WTC11 (cell line): Measurements from ENCODE around the gene STUB1. TPM values are rescaled to one million over a fixed set of nuclear protein-coding genes. Genes with fewer than 3 reads are reported as not detected.

Source experiments
- ATAC-seq: fragments of 200-7000 bp; cut with Tn5 transposase; 2 replicates; pipeline ENCODE4 v1.10.0; 2021; ENCODE audit warnings: mild to moderate bottlenecking, moderate library complexity
- CTCF ChIA-PET: fragments of 300-600 bp; sonication (Branson Sonifier 250); formaldehyde crosslinking; loops from one replicate; lab custom pipeline; 2021; ENCODE audit warnings: antibody characterized with exemption; lab: Charles Lee
- POLR2A ChIA-PET: fragments of 350-600 bp; sonication (Branson Sonifier 250); formaldehyde crosslinking; loops from one replicate; lab custom pipeline; 2021; ENCODE audit warnings: antibody characterized with exemption; lab: Charles Lee
- DNase-seq: peaks from one replicate; pipeline ENCODE4 v3.0.0; 2021; ENCODE audit warnings: low spot score
- H3K27ac Mint-ChIP-seq: 2 replicates; pipeline ENCODE4 v1.8.0; 2021; ENCODE audit warnings: mixed read lengths
- H3K27me3 Mint-ChIP-seq: 2 replicates; pipeline ENCODE4 v1.8.0; 2021; ENCODE audit warnings: low read depth, mild to moderate bottlenecking, moderate library complexity, mixed read lengths
- H3K36me3 Mint-ChIP-seq: 2 replicates; pipeline ENCODE4 v1.8.0; 2021; ENCODE audit warnings: mixed read lengths
- H3K4me1 Mint-ChIP-seq: 2 replicates; pipeline ENCODE4 v1.8.0; 2022; ENCODE audit warnings: mixed read lengths
- H3K4me3 Mint-ChIP-seq: 2 replicates; pipeline ENCODE4 v1.8.0; 2021; ENCODE audit warnings: mild to moderate bottlenecking, moderate library complexity, mixed read lengths
- H3K9me3 Mint-ChIP-seq: 2 replicates; pipeline ENCODE4 v1.8.0; 2021; ENCODE audit warnings: mixed read lengths
- ARID4B ChIP-seq: sonication (generic); formaldehyde crosslinking; IDR thresholded peaks from 2 replicates; pipeline ENCODE4 v1.8.0; 2023; ENCODE audit warnings: missing genetic modification reagents, mild to moderate bottlenecking, borderline replicate concordance
- CREB1 ChIP-seq: sonication (generic); formaldehyde crosslinking; IDR thresholded peaks from 2 replicates; pipeline ENCODE4 v1.8.0; 2023; ENCODE audit warnings: mild to moderate bottlenecking, missing genetic modification reagents
- ELF4 ChIP-seq: sonication (generic); formaldehyde crosslinking; IDR thresholded peaks from 2 replicates; pipeline ENCODE4 v1.8.1; 2022; ENCODE audit warnings: low read depth, mild to moderate bottlenecking, moderate library complexity, missing genetic modification reagents
- EMX1 ChIP-seq: fragments of 250-450 bp; sonication (Bioruptor Pico); IDR thresholded peaks from 2 replicates; pipeline ENCODE4 v1.8.0; 2021; ENCODE audit warnings: mild to moderate bottlenecking
- ETV6 ChIP-seq: sonication (generic); formaldehyde crosslinking; IDR thresholded peaks from 2 replicates; pipeline ENCODE4 v1.8.1; 2022; ENCODE audit warnings: mild to moderate bottlenecking, missing genetic modification reagents
- GRHL2 ChIP-seq: fragments of 250-450 bp; sonication (Bioruptor Pico); IDR thresholded peaks from 2 replicates; pipeline ENCODE4 v1.8.0; 2022; ENCODE audit warnings: mild to moderate bottlenecking, moderate library complexity; ENCODE audit not compliant: insufficient replicate concordance, severe bottlenecking
- HMGA2 ChIP-seq: fragments of 250-450 bp; sonication (Bioruptor Pico); IDR thresholded peaks from 2 replicates; pipeline ENCODE4 v1.4.0; 2021; ENCODE audit warnings: mild to moderate bottlenecking, moderate library complexity
- IRF2 ChIP-seq: sonication (generic); formaldehyde crosslinking; IDR thresholded peaks from 2 replicates; pipeline ENCODE4 v1.8.0; 2022; ENCODE audit warnings: low read depth, missing genetic modification reagents, borderline replicate concordance
- KAT7 ChIP-seq: sonication (generic); formaldehyde crosslinking; IDR thresholded peaks from 2 replicates; pipeline ENCODE4 v1.8.1; 2023; ENCODE audit warnings: missing genetic modification reagents, mild to moderate bottlenecking, borderline replicate concordance
- RORB ChIP-seq: fragments of 250-450 bp; sonication (Bioruptor Pico); IDR thresholded peaks from 2 replicates; pipeline ENCODE4 v1.9.0; 2021; ENCODE audit warnings: mild to moderate bottlenecking
- TEAD4 ChIP-seq: sonication (generic); formaldehyde crosslinking; IDR thresholded peaks from 2 replicates; pipeline ENCODE4 v1.8.0; 2022; ENCODE audit warnings: mild to moderate bottlenecking, missing genetic modification reagents
- ZNF317 ChIP-seq: sonication (generic); formaldehyde crosslinking; IDR thresholded peaks from 2 replicates; pipeline ENCODE4 v1.8.1; 2023; ENCODE audit warnings: low read depth, mild to moderate bottlenecking, moderate library complexity, missing genetic modification reagents, borderline replicate concordance
- ZNF396 ChIP-seq: fragments of 250-450 bp; sonication (Bioruptor Pico); IDR thresholded peaks from 2 replicates; pipeline ENCODE4 v1.8.0; 2021; ENCODE audit warnings: mild to moderate bottlenecking, moderate library complexity, borderline replicate concordance
- ZNF423 ChIP-seq: fragments of 250-450 bp; sonication (Bioruptor Pico); IDR thresholded peaks from 2 replicates; pipeline ENCODE4 v2.1.2; 2022; ENCODE audit warnings: mild to moderate bottlenecking, moderate library complexity
- ZNF671 ChIP-seq: fragments of 250-450 bp; sonication (Bioruptor Pico); IDR thresholded peaks from 2 replicates; pipeline ENCODE4 v1.8.0; 2021; ENCODE audit warnings: mild to moderate bottlenecking
- total RNA-seq: library from RNA; stranded (reverse); gene quantifications from 3 replicates; pipeline ENCODE4 v1.2.3, GENCODE V29; 2021
- TF ChIP-seq, protein P1 (sequence below): sonication (generic); formaldehyde crosslinking; IDR thresholded peaks from 2 replicates; pipeline ENCODE4 v1.8.0; 2022; ENCODE audit warnings: mild to moderate bottlenecking, missing genetic modification reagents
- TF ChIP-seq, protein P2 (sequence below): sonication (generic); formaldehyde crosslinking; IDR thresholded peaks from 2 replicates; pipeline ENCODE4 v1.8.1; 2023; ENCODE audit warnings: mild to moderate bottlenecking, missing genetic modification reagents, borderline replicate concordance
- TF ChIP-seq, protein P3 (sequence below): fragments of 250-450 bp; sonication (Bioruptor Pico); IDR thresholded peaks from 2 replicates; pipeline ENCODE4 v1.8.0; 2021; ENCODE audit warnings: mild to moderate bottlenecking

The STUB1 gene
- total RNA-seq, 1 experiment from 2014 or later, result 88.2 TPM

- Mint-ChIP-seq H3K9me3 (no peaks in the 10 kb centered on the region), H3K4me3 (no peak overlapping the region), H3K36me3 (no peaks in the 10 kb centered on the region), H3K4me1 (peaks cover 4% of the 10 kb centered on the region), H3K27ac (no peak overlapping the region), H3K27me3 (no peaks in the 10 kb centered on the region)
- DNase-seq, result no peak
- ChIA-PET CTCF (interaction anchor here (0.9 kb wide), 1 partner anchor 10 kb away, joined by 3 read pairs; the partner anchor contains the start of gene RHOT2), POLR2A (no interaction called here)
- ATAC-seq, result no peak
- TF ChIP-seq ZNF423 (CRISPR knock-in tag), result no peak
- no peak for TF ChIP-seq IRF2 (CRISPR knock-in tag)
- no peak for TF ChIP-seq ELF4 (CRISPR knock-in tag)
Observed at GRCh38 chr16:657487-657886, 22.7 kb upstream of the STUB1 start.

DNA sequence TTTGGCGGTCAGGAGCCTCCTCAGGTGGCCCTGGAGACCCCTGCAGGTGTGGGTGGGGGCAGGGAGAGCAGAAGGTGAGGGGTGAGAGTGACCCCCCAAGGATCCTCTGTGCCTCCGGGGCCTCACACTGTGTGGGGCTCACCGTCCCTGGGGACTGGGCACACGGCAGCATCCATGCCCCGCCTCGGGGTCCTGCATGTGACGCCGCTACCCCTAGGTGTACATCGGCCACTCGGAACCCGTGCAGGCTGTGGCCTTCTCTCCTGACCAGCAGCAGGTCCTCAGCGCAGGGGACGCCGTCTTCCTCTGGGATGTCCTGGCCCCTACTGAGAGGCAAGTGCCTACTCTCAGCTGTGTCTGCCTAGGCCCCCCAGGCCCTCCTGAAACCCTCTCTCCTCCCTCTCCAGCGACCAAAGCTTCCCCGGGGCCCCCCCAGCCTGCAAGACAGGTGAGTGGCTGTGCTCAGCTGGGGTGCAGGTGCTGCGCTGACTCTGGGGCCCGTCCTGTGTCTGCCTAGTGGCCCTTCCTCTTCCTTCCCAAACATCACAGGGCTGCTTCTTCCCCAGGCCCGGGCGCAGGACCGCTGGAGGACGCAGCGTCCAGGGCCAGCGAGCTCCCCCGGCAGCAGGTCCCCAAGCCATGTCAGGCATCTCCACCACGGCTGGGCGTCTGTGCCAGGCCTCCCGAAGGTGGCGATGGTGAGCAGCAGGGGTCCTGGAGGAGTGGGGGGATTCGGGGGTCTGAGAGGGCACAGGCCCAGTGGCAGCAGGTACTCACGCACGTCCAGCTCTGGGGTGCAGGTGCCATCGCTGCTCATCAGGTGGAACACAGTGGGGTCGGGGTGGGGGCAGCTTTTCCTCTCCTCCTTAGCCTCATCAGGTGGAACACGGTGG, 21.3 kb upstream of the STUB1 start:
- TF ChIP-seq, protein P1, sequence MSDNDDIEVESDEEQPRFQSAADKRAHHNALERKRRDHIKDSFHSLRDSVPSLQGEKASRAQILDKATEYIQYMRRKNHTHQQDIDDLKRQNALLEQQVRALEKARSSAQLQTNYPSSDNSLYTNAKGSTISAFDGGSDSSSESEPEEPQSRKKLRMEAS (CRISPR knock-in tag), result no peak
- Mint-ChIP-seq H3K4me3 (no peak overlapping the region), H3K9me3 (no peaks in the 10 kb centered on the region), H3K36me3 (no peaks in the 10 kb centered on the region), H3K4me1 (peaks cover 4% of the 10 kb centered on the region), H3K27ac (no peak overlapping the region), H3K27me3 (no peaks in the 10 kb centered on the region)
- ChIA-PET CTCF (interaction anchor here (0.9 to 3.3 kb wide), 6 partner anchors 10 to 552 kb away, joined by 3 to 54 read pairs (median 8); partner anchors contain the start of genes METTL26 and WDR90), POLR2A (no interaction called here)
- no peak for DNase-seq
- no peak for ATAC-seq

DNA sequence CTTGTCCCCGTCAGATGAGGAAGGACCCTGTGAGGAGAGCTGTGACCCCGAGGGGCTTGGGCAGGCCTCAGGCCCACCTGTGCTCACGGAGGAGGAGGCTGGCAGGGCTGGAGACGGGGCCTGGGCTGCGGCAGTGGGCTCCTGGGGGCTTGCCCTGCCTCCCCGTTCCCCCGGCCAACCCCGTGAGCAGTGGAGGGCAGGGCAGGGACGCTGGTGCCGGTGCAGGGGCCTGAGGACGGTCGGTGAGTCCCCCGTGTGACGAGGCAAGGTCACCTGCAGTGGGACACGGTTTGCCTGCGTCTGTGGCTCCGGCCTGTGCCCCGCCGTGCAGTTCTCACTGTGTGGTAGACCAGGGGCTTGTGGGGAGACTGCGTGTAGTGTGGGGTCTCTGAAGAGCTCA, 20.6 kb upstream of the STUB1 start:
- DNase-seq (no peak), ATAC-seq (no peak)
- Mint-ChIP-seq H3K4me3 (no peak overlapping the region), H3K4me1 (peaks cover 4% of the 10 kb centered on the region), H3K9me3 (no peaks in the 10 kb centered on the region), H3K36me3 (no peaks in the 10 kb centered on the region), H3K27me3 (no peaks in the 10 kb centered on the region), H3K27ac (no peak overlapping the region)
- POLR2A ChIA-PET, result interaction anchor here (1.4 kb wide), 1 partner anchor 21 kb away, joined by 5 read pairs; no protein-coding TSS in a partner anchor
- CTCF ChIA-PET, result interaction anchor here (0.9 to 3.3 kb wide), 11 partner anchors 10 to 553 kb away, joined by 3 to 54 read pairs (median 8); partner anchors contain the start of genes METTL26, RHBDL1 and WDR90
- no peak for TF ChIP-seq ETV6 (CRISPR knock-in tag)
- TF ChIP-seq ZNF396 (CRISPR knock-in tag), result no peak
- TF ChIP-seq, protein P2, sequence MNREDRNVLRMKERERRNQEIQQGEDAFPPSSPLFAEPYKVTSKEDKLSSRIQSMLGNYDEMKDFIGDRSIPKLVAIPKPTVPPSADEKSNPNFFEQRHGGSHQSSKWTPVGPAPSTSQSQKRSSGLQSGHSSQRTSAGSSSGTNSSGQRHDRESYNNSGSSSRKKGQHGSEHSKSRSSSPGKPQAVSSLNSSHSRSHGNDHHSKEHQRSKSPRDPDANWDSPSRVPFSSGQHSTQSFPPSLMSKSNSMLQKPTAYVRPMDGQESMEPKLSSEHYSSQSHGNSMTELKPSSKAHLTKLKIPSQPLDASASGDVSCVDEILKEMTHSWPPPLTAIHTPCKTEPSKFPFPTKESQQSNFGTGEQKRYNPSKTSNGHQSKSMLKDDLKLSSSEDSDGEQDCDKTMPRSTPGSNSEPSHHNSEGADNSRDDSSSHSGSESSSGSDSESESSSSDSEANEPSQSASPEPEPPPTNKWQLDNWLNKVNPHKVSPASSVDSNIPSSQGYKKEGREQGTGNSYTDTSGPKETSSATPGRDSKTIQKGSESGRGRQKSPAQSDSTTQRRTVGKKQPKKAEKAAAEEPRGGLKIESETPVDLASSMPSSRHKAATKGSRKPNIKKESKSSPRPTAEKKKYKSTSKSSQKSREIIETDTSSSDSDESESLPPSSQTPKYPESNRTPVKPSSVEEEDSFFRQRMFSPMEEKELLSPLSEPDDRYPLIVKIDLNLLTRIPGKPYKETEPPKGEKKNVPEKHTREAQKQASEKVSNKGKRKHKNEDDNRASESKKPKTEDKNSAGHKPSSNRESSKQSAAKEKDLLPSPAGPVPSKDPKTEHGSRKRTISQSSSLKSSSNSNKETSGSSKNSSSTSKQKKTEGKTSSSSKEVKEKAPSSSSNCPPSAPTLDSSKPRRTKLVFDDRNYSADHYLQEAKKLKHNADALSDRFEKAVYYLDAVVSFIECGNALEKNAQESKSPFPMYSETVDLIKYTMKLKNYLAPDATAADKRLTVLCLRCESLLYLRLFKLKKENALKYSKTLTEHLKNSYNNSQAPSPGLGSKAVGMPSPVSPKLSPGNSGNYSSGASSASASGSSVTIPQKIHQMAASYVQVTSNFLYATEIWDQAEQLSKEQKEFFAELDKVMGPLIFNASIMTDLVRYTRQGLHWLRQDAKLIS (CRISPR knock-in tag), result no peak
- TF ChIP-seq RORB, result no peak
- no peak for TF ChIP-seq ARID4B
- no peak for TF ChIP-seq ZNF317 (CRISPR knock-in tag)
- no peak for TF ChIP-seq ZNF671 (CRISPR knock-in tag)
- no peak for TF ChIP-seq CREB1 (CRISPR knock-in tag)
- TF ChIP-seq HMGA2 (CRISPR knock-in tag), result no peak
- TF ChIP-seq, protein P3, sequence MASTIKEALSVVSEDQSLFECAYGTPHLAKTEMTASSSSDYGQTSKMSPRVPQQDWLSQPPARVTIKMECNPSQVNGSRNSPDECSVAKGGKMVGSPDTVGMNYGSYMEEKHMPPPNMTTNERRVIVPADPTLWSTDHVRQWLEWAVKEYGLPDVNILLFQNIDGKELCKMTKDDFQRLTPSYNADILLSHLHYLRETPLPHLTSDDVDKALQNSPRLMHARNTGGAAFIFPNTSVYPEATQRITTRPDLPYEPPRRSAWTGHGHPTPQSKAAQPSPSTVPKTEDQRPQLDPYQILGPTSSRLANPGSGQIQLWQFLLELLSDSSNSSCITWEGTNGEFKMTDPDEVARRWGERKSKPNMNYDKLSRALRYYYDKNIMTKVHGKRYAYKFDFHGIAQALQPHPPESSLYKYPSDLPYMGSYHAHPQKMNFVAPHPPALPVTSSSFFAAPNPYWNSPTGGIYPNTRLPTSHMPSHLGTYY, result no peak
- no peak for TF ChIP-seq GRHL2 (CRISPR knock-in tag)
- no peak for TF ChIP-seq TEAD4 (CRISPR knock-in tag)
- TF ChIP-seq EMX1 (CRISPR knock-in tag), result no peak
- TF ChIP-seq KAT7 (CRISPR knock-in tag), result no peak
